SK-N-DZ (cell line): ENCODE results near the gene ZNF536.
"Not testable (repeated sequence)": the region's sequence is repeated elsewhere in the genome, so short reads cannot be mapped to it uniquely, and the experiment has no call there.

Experiments
- DNase-seq: peaks from one replicate; pipeline ENCODE4 v3.0.0-alpha.2; 2015; ENCODE audit warnings: low spot score

Gene ZNF536

GRCh38 chr19:30445385-30445784 is 73.2 kb downstream of the ZNF536 start:
- no peak for DNase-seq

GRCh38 chr19:30446120-30446519 is 73.9 kb downstream of the ZNF536 start:
- not testable (repeated sequence) for DNase-seq

- DNase-seq: no peak
Measured at GRCh38 chr19:30446850-30447552, 74.8 kb downstream of the ZNF536 start.

GRCh38 chr19:30447553-30447870 is 75.3 kb downstream of the ZNF536 start:
- no peak for DNase-seq

GRCh38 chr19:30448386-30449077 is 76.3 kb downstream of the ZNF536 start:
- DNase-seq: no peak

GRCh38 chr19:30449078-30449590 is 77.0 kb downstream of the ZNF536 start:
- no peak for DNase-seq

GRCh38 chr19:30449673-30450072 is 77.5 kb downstream of the ZNF536 start:
- no peak for DNase-seq

GRCh38 chr19:30450100-30450499 is 77.9 kb downstream of the ZNF536 start:
- DNase-seq: no peak

- DNase-seq: no peak
Measured at GRCh38 chr19:30450835-30451321, 78.7 kb downstream of the ZNF536 start.

- no peak for DNase-seq
Measured at GRCh38 chr19:30452931-30453330, 80.7 kb downstream of the ZNF536 start.

- DNase-seq: no peak
Measured at GRCh38 chr19:30453743-30454142, 81.6 kb downstream of the ZNF536 start.

- no peak for DNase-seq
Measured at GRCh38 chr19:30455881-30456280, 83.7 kb downstream of the ZNF536 start.

GRCh38 chr19:30457484-30457883 is 85.3 kb downstream of the ZNF536 start:
- no peak for DNase-seq

- no peak for DNase-seq
Measured at GRCh38 chr19:30459859-30460258, 87.7 kb downstream of the ZNF536 start.

GRCh38 chr19:30464162-30464561 is 92.0 kb downstream of the ZNF536 start:
- DNase-seq: no peak

GRCh38 chr19:30466598-30466997 is 94.4 kb downstream of the ZNF536 start:
- not testable (repeated sequence) for DNase-seq

GRCh38 chr19:30467239-30467638 is 95.1 kb downstream of the ZNF536 start:
- DNase-seq: no peak

GRCh38 chr19:30469774-30470173 is 97.6 kb downstream of the ZNF536 start:
- DNase-seq: no peak

- no peak for DNase-seq
Measured at GRCh38 chr19:30471441-30471840, 99.3 kb downstream of the ZNF536 start.

- no peak for DNase-seq
Measured at GRCh38 chr19:30473334-30473867, 101.2 kb downstream of the ZNF536 start.

GRCh38 chr19:30476997-30477396 is 104.8 kb downstream of the ZNF536 start:
- no peak for DNase-seq

GRCh38 chr19:30479231-30479630 is 107.0 kb downstream of the ZNF536 start:
- no peak for DNase-seq

GRCh38 chr19:30480097-30480496 is 107.9 kb downstream of the ZNF536 start:
- DNase-seq: no peak
